ENCODE results near the gene LRRC1.

GRCh38 chr6:53906842-53907241 is 112.0 kb downstream of the LRRC1 start:
- no peak for TF ChIP-seq POLR2A (IDR thresholded peaks at IDR 0.05)
- TF ChIP-seq CTCF (IDR thresholded peaks at IDR 0.05): no peak
